Stimulated activated CD4-positive, alpha-beta T cell treated with anti-CD3 and anti-CD28 coated beads, Interleukin-4, amount 100 ng/mL, for 24 hours (primary cell): ENCODE measurements around the gene TTC34.
A peak's percentile ranks its signal among the peaks of the same experiment; 100 is the strongest.

Source experiments
- DNase-seq: peaks from one replicate; pipeline ENCODE4 v3.0.0-alpha.2; 2020

The TTC34 gene

DNA sequence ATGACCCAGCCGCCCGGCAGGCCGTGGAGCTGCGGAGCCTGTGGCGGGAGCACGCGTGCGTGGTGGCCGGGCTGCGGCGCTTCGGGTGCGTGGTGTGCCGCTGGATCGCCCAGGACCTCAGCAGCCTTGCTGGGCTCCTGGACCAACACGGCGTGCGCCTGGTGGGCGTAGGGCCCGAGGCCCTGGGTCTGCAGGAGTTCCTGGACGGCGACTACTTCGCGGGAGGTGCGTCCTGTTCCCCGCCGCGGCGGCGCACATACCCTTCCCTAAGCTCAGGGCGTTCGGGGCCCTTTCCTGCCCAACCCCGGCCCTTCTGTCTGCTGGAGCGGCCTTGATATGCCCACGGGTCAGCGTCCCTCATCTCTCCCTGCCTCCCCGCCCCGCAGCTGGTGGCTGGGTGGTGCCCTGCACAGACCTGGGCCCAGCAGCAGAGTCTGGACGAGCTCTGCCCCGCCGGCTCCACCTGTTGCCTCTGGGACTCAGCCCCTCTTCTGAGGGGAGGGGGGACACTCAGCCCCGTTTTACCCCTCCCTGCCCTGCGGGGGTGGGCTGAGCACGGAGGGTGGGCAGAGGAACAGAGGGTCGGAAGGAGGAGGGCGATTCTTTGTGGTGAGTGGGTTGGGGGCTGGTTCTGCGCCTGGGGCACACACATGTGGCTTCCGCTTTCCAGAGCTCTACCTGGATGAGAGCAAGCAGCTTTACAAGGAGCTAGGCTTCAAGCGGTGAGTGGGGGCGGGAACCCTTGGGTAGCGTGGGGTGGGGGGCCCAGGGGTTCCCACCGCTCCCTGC lies 214.2 kb downstream of the TTC34 start:
- DNase-seq = peak; percentile 33

GRCh38 chr1:2586154-2587070 lies 215.1 kb downstream of the TTC34 start, which contains the start of gene PRXL2B:
Gene PRXL2B (plus strand): TSS chr1:2586777. CDS start chr1:2586886, 109 bp downstream.
- peak; percentile 98 for DNase-seq
